COR-L47 (cell line): Measurements from ENCODE around the gene S100A11.

Experiments used
- DNase-seq: peaks from one replicate; lab custom pipeline; 2025; lab: John Stamatoyannopoulos, UW

S100A11 gene

DNA sequence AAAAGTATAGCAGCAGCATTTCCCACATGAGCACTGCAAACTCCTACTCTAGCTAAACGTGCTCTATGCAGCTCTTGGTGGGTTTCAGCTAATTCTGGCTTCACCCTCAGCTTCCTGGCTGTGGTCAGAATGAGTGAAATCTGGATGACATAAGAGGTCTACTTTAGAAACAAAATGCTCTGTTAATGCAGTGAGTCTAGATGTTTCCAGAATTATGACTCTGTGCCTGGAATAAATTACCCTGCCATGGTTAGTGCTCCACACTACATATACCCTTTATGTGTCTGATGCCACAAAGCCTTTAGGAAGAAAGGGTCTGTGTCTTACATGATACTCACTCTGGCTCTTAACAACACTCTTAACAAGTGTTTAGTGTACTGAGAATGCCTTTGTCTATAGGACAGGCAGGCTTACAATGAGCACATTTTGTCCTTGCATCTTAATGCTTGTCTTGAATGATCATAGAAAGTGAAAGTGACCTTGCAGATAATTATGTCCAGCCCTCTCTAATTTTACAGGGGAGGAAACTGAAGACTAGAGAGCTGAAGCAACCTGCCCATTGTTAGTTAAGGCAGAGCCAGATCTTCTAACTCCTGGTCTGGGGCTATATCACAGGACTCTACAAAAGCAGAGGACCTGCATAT, 52.4 kb downstream of the S100A11 start:
- DNase-seq, result no peak
